Measurements from ENCODE around the gene GJA8. TPM values are rescaled to one million over a fixed set of nuclear protein-coding genes. Genes with fewer than 3 reads are reported as not detected.
A peak's percentile ranks its signal among the peaks of the same experiment; 100 is the strongest.

Gene GJA8
- polyA plus RNA-seq, 3 donors, result not detected

DNA sequence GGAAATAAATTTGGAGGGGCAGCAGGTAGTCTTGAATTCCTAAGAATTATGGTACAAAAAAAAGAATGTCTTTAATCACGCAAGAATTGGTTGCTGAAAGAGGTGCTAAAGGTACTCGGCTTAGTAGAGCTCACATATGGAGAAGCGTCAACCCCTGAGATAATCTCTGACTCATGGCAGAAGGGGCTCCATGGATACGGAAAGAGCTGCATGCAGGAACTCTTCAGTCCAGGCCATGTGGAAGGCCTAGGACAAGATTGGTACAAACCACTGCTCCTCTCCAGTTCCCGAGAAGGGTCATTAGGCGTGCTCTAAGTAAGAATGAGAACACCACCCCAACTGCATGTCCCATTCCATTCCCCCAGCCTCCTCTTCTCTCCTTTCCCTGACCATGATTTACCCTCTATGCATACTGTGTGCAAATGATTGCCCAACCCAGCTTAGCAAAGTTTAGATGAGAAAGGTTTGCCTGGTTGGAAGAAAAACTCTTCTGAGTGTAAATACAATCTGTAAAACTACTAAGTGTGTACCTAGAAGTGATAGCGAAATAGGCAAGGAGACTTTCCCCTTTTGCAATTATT, 10.9 kb downstream of the GJA8 start:
- DNase-seq, result no peak
- Histone ChIP-seq H2AFZ (ENCODE audit: insufficient read depth, low read depth, low read length, poor library complexity, severe bottlenecking) (no peak overlapping the region), H3K4me2 (replicated peaks; ENCODE audit: extremely low read depth, low read length, poor library complexity, severe bottlenecking) (no peak overlapping the region), H3K9me3 (replicated peaks in 1 of 2; ENCODE audit: control insufficient read depth in 1 of 2, insufficient read depth in 1 of 2, low read length in 2 of 2) (no peaks in the 10 kb centered on the region), H3K27me3 (ENCODE audit: control insufficient read depth in 2 of 2, insufficient read depth in 2 of 2, low read length in 2 of 2) (no peaks in the 10 kb centered on the region), H3K79me2 (ENCODE audit: insufficient read depth, low read length) (no peaks in the 10 kb centered on the region), H3K27ac (ENCODE audit: low read depth in 1 of 2, low read length in 2 of 2) (no peak overlapping the region), H3K4me1 (ENCODE audit: control insufficient read depth in 1 of 2, insufficient read depth in 2 of 2, low read length in 2 of 2) (no peaks in the 10 kb centered on the region), H4K20me1 (ENCODE audit: insufficient read depth, low read length) (no peaks in the 10 kb centered on the region), H3K4me3 (replicated peaks in 1 of 3; ENCODE audit: low read depth in 2 of 3, low read length in 3 of 3) (no peak overlapping the region), H3K9ac (ENCODE audit: insufficient read depth, low read length, poor library complexity, severe bottlenecking) (no peak overlapping the region), H3K36me3 (replicated peaks in 1 of 2; ENCODE audit: control insufficient read depth in 1 of 2, insufficient read depth in 2 of 2, low read length in 2 of 2) (no peaks in the 10 kb centered on the region)
- Mint-ChIP-seq H3K4me1 (no peaks in the 10 kb centered on the region), H3K27me3 (ENCODE audit: low read depth in 3 of 3) (peaks cover 3 to 9% (median 4%) of the 10 kb centered on the region in 3 donors), H3K36me3 (no peaks in the 10 kb centered on the region), H3K9me3 (no peaks in the 10 kb centered on the region), H3K4me3 (no peak overlapping the region), H3K27ac (peak overlapping the region in 1 of 7 donors; percentile 57)
- intact Hi-C loops (cut with micrococcal nuclease), result no loop called here
- TF ChIP-seq, protein P1, sequence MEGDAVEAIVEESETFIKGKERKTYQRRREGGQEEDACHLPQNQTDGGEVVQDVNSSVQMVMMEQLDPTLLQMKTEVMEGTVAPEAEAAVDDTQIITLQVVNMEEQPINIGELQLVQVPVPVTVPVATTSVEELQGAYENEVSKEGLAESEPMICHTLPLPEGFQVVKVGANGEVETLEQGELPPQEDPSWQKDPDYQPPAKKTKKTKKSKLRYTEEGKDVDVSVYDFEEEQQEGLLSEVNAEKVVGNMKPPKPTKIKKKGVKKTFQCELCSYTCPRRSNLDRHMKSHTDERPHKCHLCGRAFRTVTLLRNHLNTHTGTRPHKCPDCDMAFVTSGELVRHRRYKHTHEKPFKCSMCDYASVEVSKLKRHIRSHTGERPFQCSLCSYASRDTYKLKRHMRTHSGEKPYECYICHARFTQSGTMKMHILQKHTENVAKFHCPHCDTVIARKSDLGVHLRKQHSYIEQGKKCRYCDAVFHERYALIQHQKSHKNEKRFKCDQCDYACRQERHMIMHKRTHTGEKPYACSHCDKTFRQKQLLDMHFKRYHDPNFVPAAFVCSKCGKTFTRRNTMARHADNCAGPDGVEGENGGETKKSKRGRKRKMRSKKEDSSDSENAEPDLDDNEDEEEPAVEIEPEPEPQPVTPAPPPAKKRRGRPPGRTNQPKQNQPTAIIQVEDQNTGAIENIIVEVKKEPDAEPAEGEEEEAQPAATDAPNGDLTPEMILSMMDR (IDR thresholded peaks at IDR 0.05), result no peak
- 92% methylated on average over 6 of the region's 7 CpGs for WGBS (ENCODE audit: insufficient coverage)

DNA sequence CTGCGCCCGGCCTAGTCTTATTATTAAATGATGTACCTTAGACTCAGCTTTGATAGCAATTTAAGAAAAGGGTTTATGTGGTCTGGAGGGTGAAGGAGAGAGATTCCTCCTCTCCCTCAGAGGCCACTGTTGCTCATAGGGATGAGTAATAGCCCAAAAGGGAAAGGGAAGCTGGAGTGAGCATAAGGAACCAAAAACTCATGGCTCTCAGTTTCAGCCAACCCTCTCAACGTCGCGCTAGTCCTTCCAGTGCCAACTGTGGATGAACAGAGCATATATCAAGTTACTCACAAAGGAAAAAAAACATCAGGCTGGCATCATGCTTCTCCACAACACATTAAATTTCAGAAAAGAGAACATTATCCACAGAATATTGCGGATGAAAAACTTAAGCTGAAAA, 17.3 kb downstream of the GJA8 start:
- Histone ChIP-seq H3K9me3 (replicated peaks in 1 of 2; ENCODE audit: control insufficient read depth in 1 of 2, insufficient read depth in 1 of 2, low read length in 2 of 2) (no peaks in the 10 kb centered on the region), H3K4me3 (replicated peaks in 1 of 3; ENCODE audit: low read depth in 2 of 3, low read length in 3 of 3) (no peak overlapping the region), H3K27me3 (ENCODE audit: control insufficient read depth in 2 of 2, insufficient read depth in 2 of 2, low read length in 2 of 2) (no peaks in the 10 kb centered on the region), H2AFZ (ENCODE audit: insufficient read depth, low read depth, low read length, poor library complexity, severe bottlenecking) (no peak overlapping the region), H3K9ac (ENCODE audit: insufficient read depth, low read length, poor library complexity, severe bottlenecking) (no peak overlapping the region), H3K4me1 (ENCODE audit: control insufficient read depth in 1 of 2, insufficient read depth in 2 of 2, low read length in 2 of 2) (no peaks in the 10 kb centered on the region), H4K20me1 (ENCODE audit: insufficient read depth, low read length) (no peaks in the 10 kb centered on the region), H3K27ac (ENCODE audit: low read depth in 1 of 2, low read length in 2 of 2) (no peak overlapping the region), H3K36me3 (replicated peaks in 1 of 2; ENCODE audit: control insufficient read depth in 1 of 2, insufficient read depth in 2 of 2, low read length in 2 of 2) (no peaks in the 10 kb centered on the region), H3K4me2 (replicated peaks; ENCODE audit: extremely low read depth, low read length, poor library complexity, severe bottlenecking) (no peak overlapping the region), H3K79me2 (ENCODE audit: insufficient read depth, low read length) (no peaks in the 10 kb centered on the region)
- Mint-ChIP-seq H3K9me3 (no peaks in the 10 kb centered on the region), H3K4me3 (no peak overlapping the region), H3K27ac (no peak overlapping the region), H3K27me3 (ENCODE audit: low read depth in 3 of 3) (peaks cover 2 to 7% (median 2%) of the 10 kb centered on the region in 3 donors), H3K36me3 (no peaks in the 10 kb centered on the region), H3K4me1 (no peaks in the 10 kb centered on the region)
- no peak for DNase-seq
- intact Hi-C loops (cut with micrococcal nuclease), result no loop called here
- TF ChIP-seq, protein P1 (IDR thresholded peaks at IDR 0.05), result no peak
- WGBS (ENCODE audit: insufficient coverage), result 56% methylated on average over 3 of the region's 6 CpGs
